ENCODE measurements around the gene EN1. TPM values are rescaled to one million over a fixed set of nuclear protein-coding genes. Genes with fewer than 3 reads are reported as not detected.
A peak's percentile ranks its signal among the peaks of the same experiment; 100 is the strongest.

The EN1 gene
- total RNA-seq, 1 donor from 2014 or later = 5.1 TPM

GRCh38 chr2:118843483-118844132 is 3.8 kb downstream of the EN1 start:
- DNase-seq (ENCODE audit: low read depth) = no peak

- DNase-seq (ENCODE audit: low read depth) = peak; percentile 42
Measured at GRCh38 chr2:118842661-118843482, 4.6 kb downstream of the EN1 start.

GRCh38 chr2:118841828-118842461 is 5.5 kb downstream of the EN1 start:
- no peak for DNase-seq (ENCODE audit: low read depth)

- no peak for DNase-seq (ENCODE audit: low read depth)
Measured at GRCh38 chr2:118841450-118841827, 6.0 kb downstream of the EN1 start.

- DNase-seq (ENCODE audit: low read depth) = no peak
Measured at GRCh38 chr2:118838741-118839455, 8.6 kb downstream of the EN1 start.

DNA sequence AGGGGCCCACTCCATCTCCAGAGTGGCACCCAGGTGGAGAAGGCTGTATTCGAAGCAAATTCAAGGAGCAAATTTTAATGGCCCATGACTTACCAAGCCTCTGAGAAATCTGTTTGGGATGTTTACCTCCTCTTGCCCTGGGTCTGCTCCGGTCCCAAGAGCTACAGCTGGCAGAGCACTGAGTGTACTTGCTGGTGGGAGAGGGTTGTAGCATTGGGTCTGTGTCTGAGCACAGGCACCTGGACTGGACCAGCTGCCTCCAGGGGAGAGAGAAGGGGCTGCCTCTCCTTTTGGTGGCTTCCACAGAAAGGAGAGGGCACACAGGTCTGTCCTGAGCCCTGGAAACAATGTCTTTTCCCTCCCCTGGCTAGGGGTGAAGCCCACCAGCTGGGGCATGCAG is 9.8 kb downstream of the EN1 start:
- no peak for DNase-seq (ENCODE audit: low read depth)

- DNase-seq (ENCODE audit: low read depth) = no peak
Measured at GRCh38 chr2:118837067-118837466, 10.4 kb downstream of the EN1 start.

DNA sequence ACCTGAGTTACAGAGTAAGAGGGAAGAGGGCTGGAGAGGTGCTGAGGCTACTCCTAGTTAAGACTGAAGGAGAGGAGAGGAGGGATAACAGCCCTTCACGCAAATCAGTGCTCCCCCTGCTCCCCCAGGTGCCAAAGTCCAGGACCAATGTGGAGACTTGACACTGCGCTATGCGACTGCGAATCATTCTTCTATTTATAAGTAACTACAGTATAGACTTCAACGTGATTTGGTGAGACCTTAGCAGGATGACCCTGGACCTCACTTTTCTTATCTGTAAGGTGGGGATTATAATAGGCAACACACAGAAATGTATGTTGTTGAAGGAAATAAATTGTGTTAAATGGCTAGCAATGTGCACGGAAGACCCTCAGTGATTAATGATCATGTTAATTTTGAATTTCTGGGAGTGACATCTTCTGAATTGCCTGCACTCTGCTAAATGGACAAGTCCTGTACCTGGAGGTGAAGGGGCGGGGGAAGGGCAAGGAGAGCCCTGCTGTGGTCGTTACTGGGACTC is 11.0 kb downstream of the EN1 start:
- no peak for DNase-seq (ENCODE audit: low read depth)

DNA sequence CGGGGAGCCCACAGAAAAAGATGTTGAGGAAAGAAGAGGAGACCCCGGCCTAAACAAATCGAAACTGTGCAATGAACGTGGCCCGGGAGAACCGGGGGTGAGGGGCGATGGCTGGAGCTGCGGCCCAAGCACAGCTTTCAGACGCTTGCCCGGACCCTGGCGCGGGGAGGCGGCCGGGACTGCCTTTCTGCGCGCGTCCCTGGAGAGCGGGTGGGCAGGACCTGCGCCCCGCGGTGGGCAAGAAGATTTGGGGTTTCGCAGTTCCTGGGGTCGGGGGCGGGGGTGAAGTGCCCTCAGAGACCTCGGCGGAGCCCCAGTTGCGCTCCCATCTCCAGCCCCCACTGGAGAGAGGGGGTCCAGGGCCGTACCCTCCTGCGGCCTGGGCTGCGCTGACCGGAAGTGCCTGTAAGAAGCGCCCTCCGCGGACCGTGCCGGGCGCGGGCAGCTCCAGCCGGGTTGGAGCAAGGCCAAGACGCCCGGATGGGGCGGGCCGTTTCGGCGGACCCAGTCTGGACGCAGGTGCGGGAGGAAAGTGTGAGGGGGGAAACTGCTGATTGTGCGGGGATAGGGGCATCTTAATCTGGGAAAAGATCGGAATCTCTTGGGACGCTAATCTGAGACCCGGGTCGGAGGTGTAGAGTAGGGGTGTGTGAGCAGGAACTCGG is 11.6 kb downstream of the EN1 start:
- DNase-seq (ENCODE audit: low read depth) = peak; percentile 61

- no peak for DNase-seq (ENCODE audit: low read depth)
Measured at GRCh38 chr2:118834901-118835745, 12.3 kb downstream of the EN1 start.

DNA sequence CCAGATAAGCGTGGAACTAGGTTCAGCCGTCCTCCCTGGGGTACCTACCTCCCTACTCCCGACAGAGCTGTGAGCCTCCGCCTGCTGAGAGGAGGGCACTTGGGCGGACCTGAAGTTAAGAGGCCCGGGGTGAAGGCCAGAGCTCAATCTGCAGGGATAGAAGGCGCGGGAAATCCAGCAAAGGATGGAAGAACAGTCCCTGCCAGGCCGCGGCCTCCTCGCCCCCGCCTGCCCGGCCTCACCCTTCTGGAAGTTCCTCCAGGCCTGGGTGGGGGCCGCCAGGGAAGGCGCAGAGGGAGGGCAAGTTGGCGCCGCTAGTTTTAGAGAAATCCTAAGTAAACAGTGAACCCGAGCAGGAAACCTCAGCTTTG is 13.0 kb downstream of the EN1 start:
- DNase-seq (ENCODE audit: low read depth) = no peak

- no peak for DNase-seq (ENCODE audit: low read depth)
Measured at GRCh38 chr2:118833716-118834439, 13.6 kb downstream of the EN1 start.

GRCh38 chr2:118832791-118833715 is 14.4 kb downstream of the EN1 start:
- DNase-seq (ENCODE audit: low read depth) = no peak

- no peak for DNase-seq (ENCODE audit: low read depth)
Measured at GRCh38 chr2:118832071-118832790, 15.2 kb downstream of the EN1 start.

DNA sequence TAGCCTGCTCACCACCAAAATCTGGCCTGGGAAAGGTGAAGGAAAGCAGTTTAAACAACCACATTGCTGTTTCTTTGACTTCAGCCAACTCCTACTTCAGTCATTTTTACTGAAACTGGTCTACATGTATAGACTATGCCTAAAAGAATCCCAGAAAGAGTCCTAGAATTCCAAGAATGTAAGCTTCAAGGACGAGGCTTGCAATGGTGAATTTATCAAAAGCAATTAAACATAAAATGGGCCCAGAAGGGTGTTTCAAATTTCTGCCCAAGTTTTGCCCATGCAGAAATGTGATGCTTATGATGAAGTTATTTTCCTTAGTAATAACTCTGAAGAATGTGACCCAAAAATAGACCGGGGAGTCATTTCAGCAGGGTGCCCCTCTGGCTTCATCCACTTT is 16.6 kb downstream of the EN1 start:
- DNase-seq (ENCODE audit: low read depth) = no peak

GRCh38 chr2:118830118-118830517 is 17.3 kb downstream of the EN1 start:
- DNase-seq (ENCODE audit: low read depth) = peak; percentile 29

- no peak for DNase-seq (ENCODE audit: low read depth)
Measured at GRCh38 chr2:118826093-118826492, 21.4 kb downstream of the EN1 start.

DNA sequence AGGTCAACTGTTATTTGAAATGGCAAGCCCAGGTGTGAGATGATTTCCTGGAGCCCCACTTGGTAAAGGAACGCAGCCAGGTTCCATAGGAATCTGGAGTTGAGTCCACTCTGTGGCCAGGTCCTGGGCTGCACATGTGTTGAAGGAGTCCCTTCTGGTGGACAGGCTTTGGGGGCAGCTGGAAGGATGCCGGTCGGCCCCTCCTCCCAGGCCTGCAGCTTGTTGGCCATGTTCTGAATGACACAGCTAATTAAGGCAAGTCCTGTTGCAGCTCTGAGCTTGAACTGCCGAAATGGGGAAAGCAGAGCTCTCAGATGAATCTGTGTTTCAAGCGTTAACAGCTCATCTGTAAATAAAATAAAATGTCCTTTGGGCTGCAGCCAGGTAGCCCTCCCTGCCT is 23.8 kb downstream of the EN1 start:
- DNase-seq (ENCODE audit: low read depth) = no peak

All from myocyte (in vitro differentiated cells).